Gastrocnemius medialis (tissue), 4 donors: ENCODE data around the gene MRPL20.

Source experiments
- POLR2A ChIP-seq, 2 donors: fragments of 450-650 bp; IDR thresholded peaks; one replicate each; pipeline ENCODE4 v1.6.1; 2017; ENCODE audit warnings: antibody characterized with exemption in 2 of 2, mild to moderate bottlenecking in 2 of 2, moderate library complexity in 2 of 2
- TF ChIP-seq, protein P1 (sequence below), 5 experiments: fragments of 450-650 bp in 3 of 5; fragments of 200-600 bp in 2 of 5; sonication (generic) in 2 of 5; IDR thresholded peaks in 4 of 5; conservative IDR thresholded peaks in 1 of 5; 1 replicate in 4 of 5; 2 replicates in 1 of 5; pipeline ENCODE4 v1.5.1; 2016 to 2019; ENCODE audit warnings: antibody characterized with exemption in 5 of 5, mild to moderate bottlenecking in 3 of 5, moderate library complexity in 3 of 5

DNA sequence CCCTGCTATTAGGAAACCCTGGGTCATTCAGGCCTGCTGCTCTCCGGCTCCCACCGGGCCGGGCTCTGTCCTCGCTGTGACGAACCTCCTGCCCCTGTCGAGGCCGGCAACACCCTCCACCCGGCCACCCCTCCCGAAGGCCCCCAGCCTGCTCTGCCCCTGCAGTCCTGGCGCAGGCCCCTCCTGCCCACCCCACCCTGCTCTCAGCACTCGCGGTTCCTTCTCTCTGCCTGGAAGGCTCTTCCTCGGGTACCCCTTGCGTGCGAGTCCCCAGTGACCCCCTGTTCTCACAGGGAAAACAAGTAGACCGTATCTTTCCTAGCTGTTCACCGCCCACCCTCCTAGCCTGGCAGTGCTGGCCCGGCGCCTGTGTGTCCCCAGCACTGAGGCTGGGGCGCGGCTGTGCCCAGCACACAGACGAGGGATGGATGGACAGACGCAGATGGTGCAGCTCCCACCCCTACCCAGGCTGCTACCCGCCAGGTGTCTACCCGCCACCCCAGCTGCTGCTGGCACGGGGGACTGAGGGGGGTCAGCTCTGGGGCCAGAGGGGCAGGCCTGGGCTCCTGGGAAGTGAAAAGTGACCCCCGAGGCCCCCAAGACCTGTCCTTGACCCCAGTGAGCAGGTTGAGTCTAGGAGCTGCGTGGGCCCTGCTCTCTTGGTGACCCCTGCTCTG is 25.3 kb upstream of the MRPL20 start:
- no peak for TF ChIP-seq POLR2A (IDR thresholded peaks at IDR 0.05)
- TF ChIP-seq, protein P1, sequence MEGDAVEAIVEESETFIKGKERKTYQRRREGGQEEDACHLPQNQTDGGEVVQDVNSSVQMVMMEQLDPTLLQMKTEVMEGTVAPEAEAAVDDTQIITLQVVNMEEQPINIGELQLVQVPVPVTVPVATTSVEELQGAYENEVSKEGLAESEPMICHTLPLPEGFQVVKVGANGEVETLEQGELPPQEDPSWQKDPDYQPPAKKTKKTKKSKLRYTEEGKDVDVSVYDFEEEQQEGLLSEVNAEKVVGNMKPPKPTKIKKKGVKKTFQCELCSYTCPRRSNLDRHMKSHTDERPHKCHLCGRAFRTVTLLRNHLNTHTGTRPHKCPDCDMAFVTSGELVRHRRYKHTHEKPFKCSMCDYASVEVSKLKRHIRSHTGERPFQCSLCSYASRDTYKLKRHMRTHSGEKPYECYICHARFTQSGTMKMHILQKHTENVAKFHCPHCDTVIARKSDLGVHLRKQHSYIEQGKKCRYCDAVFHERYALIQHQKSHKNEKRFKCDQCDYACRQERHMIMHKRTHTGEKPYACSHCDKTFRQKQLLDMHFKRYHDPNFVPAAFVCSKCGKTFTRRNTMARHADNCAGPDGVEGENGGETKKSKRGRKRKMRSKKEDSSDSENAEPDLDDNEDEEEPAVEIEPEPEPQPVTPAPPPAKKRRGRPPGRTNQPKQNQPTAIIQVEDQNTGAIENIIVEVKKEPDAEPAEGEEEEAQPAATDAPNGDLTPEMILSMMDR (IDR thresholded peaks at IDR 0.05 in 4 of 5, conservative IDR thresholded peaks at IDR 0.05 in 1 of 5), result no peak
